Stimulated activated CD4-positive, alpha-beta T cell treated with anti-CD3 and anti-CD28 coated beads, TNF-alpha, amount 100 ng/mL, for 4 hours (primary cell): ENCODE results near the gene PCNX4.
A peak's percentile ranks its signal among the peaks of the same experiment; 100 is the strongest.

ENCODE experiments used
- DNase-seq, 3 experiments: peaks; one replicate each; pipeline ENCODE4 v3.0.0-alpha.2; 2020; ENCODE audit warnings: low read depth in 3 of 3

Gene PCNX4

GRCh38 chr14:60102389-60102788, 10.7 kb downstream of the PCNX4 start:
- DNase-seq = no peak

- no peak for DNase-seq
Observed at GRCh38 chr14:60106339-60106738, 14.6 kb downstream of the PCNX4 start.

- DNase-seq = no peak
Observed at GRCh38 chr14:60107477-60107876, 15.8 kb downstream of the PCNX4 start.

- no peak for DNase-seq
Observed at GRCh38 chr14:60111732-60112131, 20.0 kb downstream of the PCNX4 start.

DNA sequence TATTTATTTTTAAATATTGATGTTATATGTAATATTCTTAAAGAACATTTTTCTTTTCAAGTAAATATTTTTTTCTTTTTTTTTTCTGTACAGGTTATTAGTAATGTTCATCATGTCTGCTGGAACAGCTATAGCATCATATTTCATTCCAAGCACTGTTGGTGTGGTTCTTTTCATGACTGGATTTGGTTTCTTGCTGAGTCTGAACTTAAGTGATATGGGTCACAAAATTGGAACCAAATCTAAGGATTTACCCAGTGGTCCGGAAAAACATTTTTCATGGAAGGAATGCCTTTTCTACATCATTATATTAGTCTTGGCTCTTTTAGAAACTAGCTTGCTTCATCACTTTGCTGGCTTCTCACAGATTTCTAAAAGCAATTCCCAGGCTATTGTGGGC, 23.2 kb downstream of the PCNX4 start:
- no peak for DNase-seq

DNA sequence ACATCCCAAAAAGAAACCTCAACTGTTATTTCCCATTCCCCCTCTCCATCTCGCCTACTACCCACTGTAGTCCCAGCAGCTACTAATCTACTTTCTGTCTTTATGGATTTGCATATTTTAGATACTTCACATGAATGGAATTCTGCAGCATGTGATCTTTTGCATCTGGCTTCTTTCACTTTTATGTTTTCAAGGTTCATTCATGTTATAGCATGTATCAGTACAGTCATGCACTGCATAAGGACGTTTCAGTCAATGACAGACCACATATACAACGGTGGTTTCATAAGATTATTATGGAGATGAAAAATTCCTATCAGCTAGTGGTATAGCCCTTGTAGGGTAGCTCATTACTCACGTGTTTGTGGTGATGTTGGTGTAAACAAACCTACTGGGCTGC, 24.5 kb downstream of the PCNX4 start:
- no peak for DNase-seq

GRCh38 chr14:60125918-60126317, 34.2 kb downstream of the PCNX4 start:
- no peak for DNase-seq

- DNase-seq = no peak
Observed at GRCh38 chr14:60133487-60133886, 41.8 kb downstream of the PCNX4 start.

DNA sequence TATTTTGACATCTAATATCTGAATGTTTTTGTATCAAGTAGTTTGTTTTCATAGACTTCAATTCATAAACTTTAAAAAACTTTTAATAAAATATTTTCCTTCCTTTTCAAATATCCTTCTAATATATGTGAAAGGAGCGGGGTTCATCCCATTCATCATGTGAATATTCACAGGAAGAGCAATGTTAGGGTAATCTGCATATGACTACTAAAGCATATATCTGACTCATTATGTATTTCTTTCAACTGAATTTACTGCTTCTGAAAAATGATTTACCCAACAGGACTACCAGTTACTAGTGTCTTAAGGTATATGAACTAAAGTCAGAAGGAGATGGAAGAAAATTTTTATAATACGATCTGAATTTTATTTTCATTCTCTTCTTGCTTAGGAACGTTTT, 43.0 kb downstream of the PCNX4 start:
- DNase-seq = no peak

GRCh38 chr14:60151715-60152114, 60.0 kb downstream of the PCNX4 start:
- peak in 2 of 3 experiments; percentile 48 to 55 for DNase-seq

GRCh38 chr14:60153991-60154390, 62.3 kb downstream of the PCNX4 start:
- no peak for DNase-seq

DNA sequence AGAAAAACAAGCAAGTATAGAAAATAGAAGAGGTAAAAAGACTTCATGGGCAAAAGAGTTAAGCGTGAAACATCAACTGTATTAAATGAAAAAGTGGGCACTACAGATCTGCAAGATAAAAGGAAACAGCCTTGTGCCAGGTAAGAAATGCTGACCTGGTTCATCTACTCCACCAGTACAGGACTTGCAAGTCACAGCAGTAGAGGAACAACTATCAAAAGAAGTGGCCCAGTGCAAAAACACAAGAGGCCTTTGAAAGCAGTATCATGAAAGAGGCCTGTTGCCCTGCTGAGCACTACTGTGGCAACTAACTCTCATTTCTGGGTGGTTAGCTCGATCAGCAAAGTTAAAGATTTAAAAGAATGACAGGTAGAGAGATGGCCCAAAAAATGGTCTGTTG, 62.9 kb downstream of the PCNX4 start:
- no peak for DNase-seq

DNA sequence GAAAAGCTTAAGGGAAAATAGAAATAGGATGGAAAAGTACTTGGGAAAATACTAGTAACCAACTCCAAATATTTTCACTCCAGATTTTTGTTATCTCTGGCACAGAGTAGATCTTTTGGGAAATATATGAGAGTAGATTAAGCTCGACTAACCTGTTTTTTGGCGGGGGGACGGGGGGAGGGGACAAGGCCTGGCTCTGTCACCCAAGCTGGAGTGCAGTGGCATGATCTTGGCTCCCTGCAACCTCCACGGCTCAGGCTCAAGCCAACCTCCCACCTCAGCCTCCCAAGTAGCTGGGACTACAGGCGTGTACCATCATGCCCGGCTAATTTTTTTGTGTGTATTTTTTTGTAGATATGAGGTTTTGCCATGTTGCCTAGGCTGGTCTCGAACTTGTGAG, 68.7 kb downstream of the PCNX4 start:
- DNase-seq = no peak

GRCh38 chr14:60161196-60162107, 69.7 kb downstream of the PCNX4 start:
- DNase-seq = no peak

DNA sequence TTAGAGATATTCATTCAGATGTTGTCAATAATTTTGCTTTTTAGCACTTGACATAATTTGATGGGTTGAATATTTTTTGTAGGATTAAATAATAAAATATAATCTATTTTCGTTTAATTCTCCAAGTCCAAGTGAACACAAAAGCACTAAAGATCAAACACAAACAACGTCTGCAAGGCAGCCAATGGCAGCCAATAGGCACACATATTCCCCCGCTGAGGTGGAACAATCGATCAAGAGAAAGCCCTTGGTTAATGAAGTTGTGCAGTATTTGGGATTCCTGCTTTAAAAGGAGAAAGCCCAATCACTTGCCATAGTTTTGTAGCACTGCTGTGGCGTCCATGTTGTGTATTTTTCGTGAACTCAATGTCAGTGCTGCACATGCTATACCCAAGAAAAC, 72.0 kb downstream of the PCNX4 start:
- no peak for DNase-seq

DNA sequence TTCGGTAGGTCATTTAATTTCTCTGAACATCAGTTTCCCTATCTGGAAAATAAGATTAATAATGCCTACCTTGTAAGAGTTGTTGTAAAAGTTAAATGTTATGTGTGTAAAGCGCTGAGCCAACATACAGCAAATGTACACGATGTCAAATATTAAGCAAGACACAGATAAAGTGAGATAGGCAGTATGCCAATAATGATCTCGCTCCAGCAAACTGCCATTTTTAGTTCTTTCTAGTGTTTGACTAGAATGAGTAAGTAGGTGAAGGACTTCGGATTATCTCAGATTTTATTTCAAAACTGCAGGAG, 72.6 kb downstream of the PCNX4 start:
- no peak for DNase-seq

DNA sequence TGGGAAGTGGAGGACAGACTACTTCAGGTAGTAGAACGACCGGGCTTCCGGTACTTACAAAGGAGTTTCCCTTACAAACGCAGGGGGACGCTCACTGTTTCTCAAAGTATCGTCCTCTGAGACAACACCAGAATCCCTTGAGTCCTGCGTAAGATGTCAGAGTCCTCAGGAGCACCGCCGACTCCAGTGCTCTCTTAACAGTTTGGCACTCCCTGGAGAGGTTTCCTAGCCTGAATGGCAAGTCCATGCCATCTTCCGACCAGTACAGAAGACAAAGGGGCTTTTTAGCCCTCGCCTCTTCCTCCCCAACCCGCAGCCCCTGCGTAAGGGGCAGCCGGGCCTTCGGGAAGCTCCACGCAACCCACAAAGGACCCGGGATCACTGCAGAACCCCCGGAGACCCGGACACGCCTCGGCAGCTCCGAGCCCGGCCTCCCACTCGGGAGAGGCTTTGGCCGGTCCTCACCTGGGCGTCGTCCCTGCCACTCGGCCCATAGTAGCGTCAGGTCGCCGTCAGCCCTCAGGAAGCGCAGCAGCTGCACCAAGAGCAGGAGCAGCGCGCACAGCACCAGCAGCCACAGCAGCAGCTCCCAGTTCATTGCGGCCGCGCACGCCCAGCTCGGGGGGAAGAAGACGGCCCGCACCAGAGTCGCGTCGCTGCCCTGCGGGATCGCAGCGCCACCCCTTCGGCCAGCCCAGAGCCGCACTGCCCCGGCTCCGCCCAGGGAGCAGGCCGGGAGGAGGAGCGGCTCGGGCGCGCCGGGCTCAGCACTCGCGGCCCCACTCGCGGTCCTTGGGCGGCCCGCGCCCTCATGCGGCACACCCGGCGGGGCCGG, 73.2 kb downstream of the PCNX4 start, which contains the start of gene DHRS7:
TSS of gene DHRS7 (minus strand) at position 687 of the 835 bp plus-strand sequence. CDS start at position 598, 89 bp downstream.
- peak; percentile 35 to 50 (median 40) for DNase-seq

DNA sequence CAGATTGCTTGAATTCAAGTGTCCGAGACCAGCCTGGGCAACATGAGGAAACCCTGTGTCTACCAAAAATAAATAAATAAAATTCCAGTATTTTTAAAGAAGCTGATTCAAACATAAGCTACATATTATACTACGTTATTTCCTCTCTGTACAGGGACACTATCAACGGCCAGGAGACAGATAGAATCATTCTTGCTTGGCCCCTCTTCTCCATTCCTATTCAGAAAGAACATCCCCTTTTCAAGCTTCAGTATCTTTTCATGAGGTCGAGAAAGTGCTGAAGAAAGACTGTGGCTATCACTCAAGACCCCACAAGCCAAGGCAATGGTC, 73.8 kb downstream of the PCNX4 start:
- no peak for DNase-seq

GRCh38 chr14:60166142-60166541, 74.4 kb downstream of the PCNX4 start:
- DNase-seq = no peak

GRCh38 chr14:60169722-60170121, 78.0 kb downstream of the PCNX4 start:
- DNase-seq = no peak

DNA sequence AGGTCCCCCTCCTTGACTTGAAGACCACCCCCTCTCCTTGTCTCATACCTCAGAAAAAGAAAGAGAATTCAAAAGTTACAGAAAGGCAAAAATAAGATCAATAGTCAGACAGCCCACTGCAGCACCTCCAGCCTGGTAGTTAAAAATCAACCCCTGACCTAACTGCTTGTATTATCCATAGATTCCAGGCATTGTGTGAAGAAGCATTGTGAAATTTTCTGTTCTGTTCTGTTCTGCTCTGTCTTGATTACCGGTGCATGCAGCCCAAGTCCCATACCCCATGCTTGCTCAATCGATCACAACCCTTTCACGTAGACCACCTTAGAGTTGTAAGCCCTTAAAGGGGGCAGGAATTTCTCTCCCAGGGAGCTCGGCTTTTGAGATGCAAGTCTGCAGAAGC, 79.2 kb downstream of the PCNX4 start:
- DNase-seq = no peak

- no peak for DNase-seq
Observed at GRCh38 chr14:60171690-60172089, 80.0 kb downstream of the PCNX4 start.
